Measurements from ENCODE around the gene TANC1.
A peak's percentile ranks its signal among the peaks of the same experiment; 100 is the strongest.

The TANC1 gene

DNA sequence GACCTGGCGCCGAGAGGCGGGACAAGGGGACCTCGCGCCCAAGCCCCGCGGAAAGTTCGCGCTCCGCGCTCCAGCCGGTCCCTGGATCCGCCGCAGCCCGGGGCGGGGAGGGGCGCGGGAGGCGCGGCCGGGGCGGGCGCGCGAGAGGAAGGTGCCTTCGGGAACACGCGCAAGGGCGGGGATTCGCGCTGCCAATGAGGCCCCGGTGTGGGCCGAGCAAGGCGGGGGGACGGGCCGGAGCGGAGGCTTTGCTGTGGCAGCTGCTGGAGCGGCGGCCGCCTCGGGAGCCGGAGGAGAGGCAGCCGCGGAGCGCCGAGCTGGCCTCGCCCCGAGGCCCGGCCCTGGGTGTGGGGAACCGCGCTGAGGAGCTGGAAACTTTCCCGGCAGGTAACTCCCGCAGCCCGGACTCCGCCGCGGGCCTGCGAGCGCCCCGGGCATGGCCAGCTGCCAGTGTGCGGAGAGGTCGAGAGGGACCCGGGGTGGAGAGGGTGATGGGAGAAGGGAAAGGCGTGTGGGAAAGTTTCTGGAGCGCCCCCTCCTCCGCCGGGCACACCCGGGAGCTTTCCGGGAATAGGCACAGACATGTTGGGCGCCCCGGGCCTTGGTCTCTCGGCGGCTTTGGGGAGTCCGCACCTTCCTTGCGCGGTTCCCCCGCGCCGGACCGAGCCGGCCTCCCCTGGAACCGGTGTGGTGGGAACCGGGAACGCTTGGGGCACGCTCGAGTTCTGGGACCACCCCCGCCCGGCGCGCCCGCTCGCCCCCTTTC is at the start of gene TANC1:
Gene TANC1, plus strand, starts transcription at position 245 of the 766 bp plus-strand sequence. CDS start 97,271 bp downstream, outside the sequence.
- DNase-seq (ENCODE audit: low spot score): peak; percentile 96

DNA sequence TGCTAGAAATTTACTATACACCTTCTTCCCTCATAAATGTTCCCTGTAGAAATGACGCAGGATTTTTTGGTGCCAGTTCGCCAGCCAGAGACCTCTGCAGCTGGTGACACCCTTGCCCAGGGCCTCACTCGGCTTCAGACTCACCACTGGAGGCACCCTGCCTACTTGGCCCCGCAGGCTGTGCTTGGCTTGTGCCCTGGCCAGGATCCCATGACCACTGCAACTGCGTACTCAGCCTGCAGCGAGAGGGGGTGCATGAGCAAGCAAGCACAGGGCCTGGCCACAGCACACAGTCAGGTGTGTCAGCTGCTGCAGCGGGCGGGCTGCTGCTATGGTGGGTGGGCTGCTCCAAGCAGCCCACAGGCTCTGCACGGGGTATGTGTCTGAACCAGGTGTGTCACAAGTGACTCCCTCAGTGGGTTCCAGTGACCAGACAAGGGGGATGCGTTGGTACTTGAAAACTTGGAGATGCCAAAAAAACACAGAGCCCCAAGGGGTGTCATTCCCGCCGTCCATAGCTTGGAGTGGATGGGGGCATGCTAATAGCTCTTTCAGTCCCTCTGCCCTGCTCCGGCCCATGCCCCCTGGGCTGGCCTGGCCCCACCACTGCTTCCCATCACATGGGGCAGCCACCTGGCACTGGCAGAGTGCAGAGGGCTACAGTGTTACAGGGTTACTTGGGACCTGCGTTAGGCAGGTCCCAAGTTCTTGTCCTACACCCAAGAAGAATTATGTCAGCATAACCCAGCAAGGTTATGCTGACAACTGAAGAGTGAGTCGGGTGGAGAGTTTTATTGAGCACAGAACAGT is 46.6 kb upstream of the TANC1 start:
- no peak for DNase-seq (ENCODE audit: low spot score)

DNA sequence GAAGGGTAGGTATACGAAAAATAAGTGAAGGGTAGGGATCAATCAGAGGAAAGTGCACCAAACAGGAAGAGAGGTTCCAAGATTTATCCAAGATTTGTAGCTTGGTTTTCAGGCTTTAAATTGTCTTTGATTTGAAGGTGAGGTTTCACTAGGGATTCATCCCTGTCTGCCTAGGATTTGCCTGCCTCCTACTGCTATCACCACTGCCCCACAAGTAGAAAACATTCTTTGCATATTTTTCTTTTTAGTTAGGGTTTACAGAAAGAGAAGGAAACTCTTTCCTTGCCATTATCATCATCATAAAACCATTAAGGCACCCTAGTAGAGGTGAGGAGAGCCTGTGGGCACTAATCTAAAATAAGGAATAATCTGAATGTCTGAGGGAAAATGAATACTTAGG is 45.8 kb upstream of the TANC1 start:
- no peak for DNase-seq (ENCODE audit: low spot score)

DNA sequence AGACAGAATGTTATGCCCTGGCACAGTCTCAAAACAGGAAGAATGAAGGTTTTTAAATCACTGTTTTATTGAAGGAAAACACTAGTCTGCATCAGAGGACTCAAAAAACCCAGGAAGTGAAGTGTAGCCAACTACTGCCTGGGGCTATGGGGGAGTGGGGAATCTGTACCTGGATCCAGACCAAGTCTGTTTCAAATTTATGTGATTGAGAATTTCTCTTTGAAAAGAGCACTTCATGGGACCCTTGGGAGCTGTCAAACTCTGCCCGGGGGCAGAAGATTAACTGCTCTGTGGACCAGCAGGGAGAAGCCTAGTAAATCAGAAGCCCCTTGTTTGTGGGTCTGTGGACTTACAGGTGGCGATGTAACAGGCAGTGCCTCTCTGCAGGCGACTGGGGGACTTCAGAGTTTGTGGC is 45.3 kb upstream of the TANC1 start:
- DNase-seq (ENCODE audit: low spot score): no peak

DNA sequence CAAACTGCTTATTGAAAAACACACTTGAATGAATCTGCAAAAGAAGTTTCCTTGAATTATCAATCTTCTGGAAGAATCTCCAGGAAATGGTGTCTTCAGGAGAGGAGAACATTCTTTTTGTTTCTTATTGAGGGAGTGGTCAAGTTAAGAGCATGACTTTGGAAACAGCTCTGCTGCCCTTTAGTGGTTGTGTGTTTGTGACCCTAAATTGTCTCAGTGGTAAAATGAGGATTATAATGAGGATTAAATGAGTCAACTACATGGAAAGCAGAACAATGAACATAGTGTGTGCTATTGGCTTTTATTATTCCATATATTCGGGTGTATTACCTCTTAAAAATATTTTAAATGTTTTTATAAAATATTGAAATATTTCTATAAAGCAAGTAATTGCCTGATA is 44.8 kb upstream of the TANC1 start:
- no peak for DNase-seq (ENCODE audit: low spot score)

DNA sequence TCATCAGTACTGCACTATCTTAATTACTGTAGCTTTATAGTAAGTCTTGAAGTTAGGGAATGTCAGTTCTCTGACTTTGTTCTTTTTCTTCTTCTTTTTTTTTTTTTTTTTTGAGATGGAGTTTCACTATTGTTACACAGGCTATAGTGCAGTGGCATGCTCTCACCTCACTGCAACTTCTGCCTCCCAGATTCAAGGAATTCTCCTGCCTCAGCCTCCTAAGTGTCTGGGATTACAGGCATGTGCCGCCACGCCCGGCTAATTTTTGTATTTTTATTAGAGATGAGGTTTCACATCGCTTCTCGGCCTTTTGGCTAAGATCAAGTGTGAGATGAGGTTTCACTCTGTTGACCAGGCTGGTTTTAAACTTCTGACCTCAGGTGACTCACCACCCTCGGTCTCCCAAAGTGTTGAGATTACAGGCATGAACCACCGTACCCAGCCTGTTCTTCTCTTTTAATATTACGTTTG is 41.9 kb upstream of the TANC1 start:
- no peak for DNase-seq (ENCODE audit: low spot score)

- DNase-seq (ENCODE audit: low spot score): no peak
These were observed 39.9 kb upstream of the TANC1 start for GRCh38 chr2:158928515-158928914.

DNA sequence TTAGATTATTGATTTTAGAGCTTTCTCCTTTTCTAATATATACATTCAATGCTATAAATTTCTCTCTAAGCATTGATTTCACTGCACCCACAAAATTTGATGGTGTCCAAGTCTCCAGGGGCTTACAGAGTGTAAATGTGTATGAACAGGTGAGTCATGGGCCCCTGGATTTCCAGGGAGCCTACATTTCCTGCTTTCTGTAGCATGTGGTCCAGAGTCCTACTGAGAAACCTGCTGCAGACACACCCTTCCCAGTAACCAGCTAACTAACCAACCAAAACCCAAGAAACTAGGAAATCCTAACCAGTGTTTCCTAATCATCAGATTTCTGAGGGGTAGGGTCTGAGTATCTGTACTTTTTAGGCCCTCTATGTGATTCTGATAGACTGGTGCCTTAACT is 39.5 kb upstream of the TANC1 start:
- no peak for DNase-seq (ENCODE audit: low spot score)

DNA sequence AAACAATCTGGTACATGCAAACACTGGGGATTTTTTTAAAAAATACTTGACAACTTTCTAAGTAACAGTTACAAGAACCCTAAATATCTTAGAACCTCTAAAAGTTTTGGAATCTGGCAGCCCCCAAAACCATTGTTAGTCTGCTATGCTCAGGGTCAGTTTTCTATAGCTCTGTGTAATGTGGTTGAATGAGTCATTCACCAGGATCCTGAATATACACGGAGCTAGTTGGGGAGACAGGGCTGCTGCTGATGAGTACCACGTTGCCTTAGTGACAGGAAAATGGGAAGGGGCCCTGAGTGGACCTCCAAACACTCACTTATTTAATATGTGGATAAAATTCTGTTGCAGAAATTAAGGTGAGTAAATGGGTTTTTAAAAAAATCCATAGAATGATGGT is 36.9 kb upstream of the TANC1 start:
- DNase-seq (ENCODE audit: low spot score): no peak

GRCh38 chr2:158932131-158932645 is 36.3 kb upstream of the TANC1 start:
- no peak for DNase-seq (ENCODE audit: low spot score)

GRCh38 chr2:158934170-158934569 is 34.3 kb upstream of the TANC1 start:
- DNase-seq (ENCODE audit: low spot score): no peak

DNA sequence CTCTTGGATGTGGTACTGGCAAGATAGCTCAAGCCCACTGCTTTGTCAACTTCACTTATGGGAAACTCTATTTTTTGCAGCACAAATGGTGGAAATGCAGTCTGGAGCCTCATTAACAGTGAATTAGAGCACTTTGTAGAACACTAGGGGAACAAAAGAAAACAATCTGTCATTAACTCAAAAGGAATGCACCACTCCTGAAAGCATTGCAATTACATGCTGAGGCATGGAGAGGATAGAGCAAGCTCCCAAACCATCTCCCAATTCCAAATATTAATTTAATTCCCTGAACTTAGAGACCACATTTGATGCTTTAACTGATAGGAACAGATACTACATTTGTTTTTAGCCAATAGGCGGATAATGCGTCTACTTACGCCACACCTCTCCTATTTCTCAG is 32.8 kb upstream of the TANC1 start:
- DNase-seq (ENCODE audit: low spot score): no peak

GRCh38 chr2:158936978-158937377 is 31.5 kb upstream of the TANC1 start:
- no peak for DNase-seq (ENCODE audit: low spot score)

DNA sequence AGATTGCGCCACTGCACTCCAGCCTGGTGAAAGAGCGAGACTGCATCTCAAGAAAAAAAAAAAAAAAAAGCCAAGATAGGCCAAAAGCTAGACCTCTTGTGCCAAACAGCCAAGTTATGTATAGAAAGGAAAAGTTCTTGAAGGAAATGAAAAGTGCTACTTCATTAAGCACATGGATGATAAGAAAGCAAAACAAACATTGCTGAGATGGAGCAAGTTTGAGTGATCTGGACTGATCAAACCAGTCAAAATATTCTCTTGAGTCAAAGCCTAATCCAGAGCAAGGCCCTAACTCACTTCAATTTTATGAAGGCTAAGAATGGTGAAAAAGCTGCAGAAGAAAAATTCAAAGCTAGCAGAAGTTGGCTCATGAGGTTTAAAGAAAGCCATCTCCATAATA is 28.1 kb upstream of the TANC1 start:
- DNase-seq (ENCODE audit: low spot score): no peak

DNA sequence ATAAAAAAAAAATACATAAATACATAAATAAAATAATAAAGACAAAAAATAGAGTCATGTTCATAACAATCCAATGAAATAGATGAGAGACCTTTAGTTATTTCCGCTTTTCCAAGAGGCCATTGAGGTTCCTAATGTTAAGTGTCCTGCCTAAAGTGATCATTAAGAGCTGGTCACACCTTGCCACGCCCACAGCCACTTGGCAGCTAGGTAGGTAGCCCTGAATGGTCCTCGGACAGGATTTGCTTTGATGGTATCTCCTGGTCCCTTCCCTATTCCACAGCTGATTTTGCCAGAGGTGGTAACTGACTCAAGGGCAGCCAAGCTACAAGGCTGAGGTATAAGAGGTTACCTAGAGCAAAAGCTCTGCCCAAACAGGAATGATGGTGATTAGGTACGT is 24.5 kb upstream of the TANC1 start:
- DNase-seq (ENCODE audit: low spot score): no peak

DNA sequence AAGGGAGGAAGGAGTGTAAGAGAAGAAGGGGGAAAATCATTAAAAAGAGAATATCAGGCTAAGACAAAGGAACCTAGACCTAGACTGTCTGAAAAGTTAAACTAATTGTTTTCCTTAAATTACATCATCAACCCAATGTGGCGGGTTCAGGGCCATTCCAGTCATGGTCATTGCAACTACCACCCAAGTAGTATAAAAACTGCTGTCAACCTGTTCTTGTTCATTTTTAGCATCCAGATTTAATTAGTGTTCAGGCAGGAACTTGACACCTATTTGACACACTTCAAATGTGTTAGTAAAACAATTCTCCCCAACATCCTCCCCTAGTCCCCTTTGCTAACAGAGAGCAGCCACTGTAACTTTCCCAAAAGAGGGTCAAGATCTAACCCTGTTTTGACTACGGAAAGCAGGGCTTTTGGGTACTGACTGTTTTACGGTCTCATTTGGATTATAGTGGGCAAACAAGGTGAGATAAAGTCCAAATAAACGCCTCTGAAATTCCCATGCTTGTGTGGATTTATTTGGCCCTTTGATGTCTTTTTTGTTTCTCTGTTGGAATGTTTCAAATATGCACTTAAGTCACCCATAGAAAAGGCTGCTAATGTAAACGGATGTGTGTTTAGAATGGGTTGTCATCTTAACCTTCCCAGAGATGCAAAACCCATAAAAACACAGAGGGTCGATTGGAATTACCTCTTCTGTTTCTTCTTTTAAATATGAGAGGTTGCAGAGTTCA is 19.3 kb upstream of the TANC1 start:
- no peak for DNase-seq (ENCODE audit: low spot score)

- no peak for DNase-seq (ENCODE audit: low spot score)
These were observed 15.0 kb upstream of the TANC1 start for GRCh38 chr2:158953454-158953853.

DNA sequence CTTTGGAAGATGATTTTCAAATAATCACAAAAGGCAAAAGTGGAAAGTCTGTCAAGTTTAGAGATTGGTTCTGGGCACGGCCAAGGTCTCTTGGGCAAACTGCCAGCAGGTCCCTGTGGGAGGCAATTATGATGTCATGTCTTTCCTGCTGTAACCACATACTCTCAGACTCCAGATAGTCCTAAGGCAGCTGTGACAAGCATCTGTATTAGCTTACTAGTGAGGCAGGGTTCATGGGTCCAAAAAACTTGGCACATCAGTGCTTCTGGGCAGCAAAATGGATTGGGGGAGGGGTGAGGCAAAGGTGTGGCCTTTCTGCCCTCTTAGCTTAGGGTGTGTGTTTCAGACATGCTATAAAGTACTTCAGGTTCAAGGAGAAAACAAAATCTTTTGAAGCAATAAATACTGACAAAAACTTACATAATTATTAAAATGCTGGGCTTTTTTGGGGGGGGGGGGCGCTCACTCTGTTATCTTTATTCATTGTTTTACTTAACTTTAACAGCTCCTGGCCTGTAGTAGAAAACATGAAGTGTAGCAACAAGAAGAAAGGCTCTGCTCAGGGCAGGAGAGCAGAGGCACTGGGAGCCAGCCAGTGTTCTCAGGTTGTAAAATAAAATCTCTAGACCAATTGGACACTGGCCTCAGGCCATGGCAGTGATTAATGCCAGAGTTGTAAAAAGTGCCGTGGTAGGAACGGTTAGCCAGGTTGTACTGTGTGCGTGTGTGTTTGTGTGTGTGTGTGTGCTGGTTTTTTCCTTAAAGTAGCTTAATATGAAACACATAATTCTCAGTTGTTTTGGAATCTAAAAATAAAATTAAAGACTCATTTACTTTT is 14.3 kb upstream of the TANC1 start:
- DNase-seq (ENCODE audit: low spot score): peak; percentile 86

GRCh38 chr2:158955842-158956365 is 12.5 kb upstream of the TANC1 start:
- DNase-seq (ENCODE audit: low spot score): no peak

GRCh38 chr2:158958365-158958764 is 10.1 kb upstream of the TANC1 start:
- no peak for DNase-seq (ENCODE audit: low spot score)

DNA sequence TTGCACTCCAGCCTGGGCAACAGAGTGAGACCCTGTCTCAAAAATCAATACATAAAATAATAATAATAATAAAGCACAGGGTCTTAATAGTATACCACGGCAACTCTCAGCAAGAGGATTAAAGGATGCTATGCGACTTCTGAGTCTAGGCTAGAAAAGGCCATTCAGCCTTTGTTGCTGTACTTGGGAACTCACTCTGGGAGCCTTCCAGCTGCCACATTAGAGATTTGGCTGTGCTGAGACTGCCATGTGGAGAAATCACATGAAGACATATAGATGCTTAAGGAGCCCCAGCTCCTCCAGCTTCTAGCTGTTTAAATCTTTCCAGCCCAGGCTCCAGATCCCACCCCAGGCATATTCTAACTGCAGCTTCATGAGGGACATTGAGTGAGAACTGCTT is 8.2 kb upstream of the TANC1 start:
- no peak for DNase-seq (ENCODE audit: low spot score)
